AG04449 (cell line): ENCODE data around the gene AK4.
A peak's percentile ranks its signal among the peaks of the same experiment; 100 is the strongest.

Source experiments
- CTCF ChIA-PET: fragments of 350-600 bp; formaldehyde crosslinking; extraction: SDS; loops from one replicate; lab custom pipeline; 2021; ENCODE audit warnings: antibody characterized with exemption; lab: Yijun Ruan, JAX
- POLR2A ChIA-PET: fragments of 400-600, 350-600 bp; formaldehyde crosslinking; extraction: SDS; loops from one replicate; lab custom pipeline; 2020; ENCODE audit warnings: antibody characterized with exemption, inconsistent platforms; lab: Yijun Ruan, JAX
- DNase-seq: peaks from one replicate; pipeline ENCODE4 v3.0.0-alpha.2; 2010; ENCODE audit warnings: low read depth, low spot score
- H3K4me3 ChIP-seq: 2 replicates; pipeline ENCODE4 v1.5.1; 2011; ENCODE audit warnings: low read depth, mild to moderate bottlenecking, control low read depth, low read length
- CTCF ChIP-seq: IDR thresholded peaks from one replicate; pipeline ENCODE4 v1.5.1; 2011; ENCODE audit warnings: mild to moderate bottlenecking, moderate library complexity, low read length, control low read depth, inconsistent platforms; ENCODE audit not compliant: insufficient read depth; ENCODE audit errors: missing control alignments

Gene AK4

GRCh38 chr1:65165269-65165993 is 17.4 kb downstream of the AK4 start:
- H3K4me3 ChIP-seq, result no peak overlapping the region
- no peak for DNase-seq
- CTCF ChIA-PET, result interaction anchor here (0.6 kb wide), 1 partner anchor 522 kb away, joined by 3 read pairs; no protein-coding TSS in a partner anchor
- POLR2A ChIA-PET, result no interaction called here
- no peak for TF ChIP-seq CTCF

- no peak for TF ChIP-seq CTCF
- DNase-seq, result no peak
- POLR2A ChIA-PET, result no interaction called here
- H3K4me3 ChIP-seq, result no peak overlapping the region
- CTCF ChIA-PET, result interaction anchor here (0.7 kb wide), 1 partner anchor 16 kb away, joined by 3 read pairs; no protein-coding TSS in a partner anchor
Measured at GRCh38 chr1:65166572-65167305, 18.7 kb downstream of the AK4 start.

GRCh38 chr1:65167586-65168242 is 19.7 kb downstream of the AK4 start:
- no peak for TF ChIP-seq CTCF
- no peak overlapping the region for H3K4me3 ChIP-seq
- ChIA-PET CTCF (interaction anchor here (0.6 to 0.7 kb wide), 2 partner anchors 14 to 17 kb away, joined by 3 read pairs; no protein-coding TSS in a partner anchor), POLR2A (no interaction called here)
- no peak for DNase-seq

DNA sequence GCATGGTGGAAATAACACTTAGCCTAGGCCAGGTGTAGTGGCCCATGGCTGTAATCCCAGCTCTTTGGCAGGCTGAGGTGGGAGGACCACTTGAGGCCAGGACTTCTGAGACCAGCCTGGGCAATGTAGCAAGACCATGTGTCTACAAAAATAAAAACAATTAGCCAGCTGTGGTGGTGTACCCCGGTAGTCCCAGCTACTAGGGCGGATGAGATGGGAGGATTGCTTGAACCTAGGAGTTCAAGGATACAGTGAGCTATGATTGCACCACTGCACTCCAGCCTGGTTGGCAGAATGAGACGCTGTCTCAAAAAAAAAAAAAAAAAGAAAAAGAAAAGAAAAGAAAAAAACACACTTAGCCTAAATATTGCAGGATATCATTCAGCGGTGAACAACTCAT is 20.9 kb downstream of the AK4 start:
- ChIA-PET CTCF (no interaction called here), POLR2A (no interaction called here)
- no peak for TF ChIP-seq CTCF
- DNase-seq, result no peak
- no peak overlapping the region for H3K4me3 ChIP-seq

DNA sequence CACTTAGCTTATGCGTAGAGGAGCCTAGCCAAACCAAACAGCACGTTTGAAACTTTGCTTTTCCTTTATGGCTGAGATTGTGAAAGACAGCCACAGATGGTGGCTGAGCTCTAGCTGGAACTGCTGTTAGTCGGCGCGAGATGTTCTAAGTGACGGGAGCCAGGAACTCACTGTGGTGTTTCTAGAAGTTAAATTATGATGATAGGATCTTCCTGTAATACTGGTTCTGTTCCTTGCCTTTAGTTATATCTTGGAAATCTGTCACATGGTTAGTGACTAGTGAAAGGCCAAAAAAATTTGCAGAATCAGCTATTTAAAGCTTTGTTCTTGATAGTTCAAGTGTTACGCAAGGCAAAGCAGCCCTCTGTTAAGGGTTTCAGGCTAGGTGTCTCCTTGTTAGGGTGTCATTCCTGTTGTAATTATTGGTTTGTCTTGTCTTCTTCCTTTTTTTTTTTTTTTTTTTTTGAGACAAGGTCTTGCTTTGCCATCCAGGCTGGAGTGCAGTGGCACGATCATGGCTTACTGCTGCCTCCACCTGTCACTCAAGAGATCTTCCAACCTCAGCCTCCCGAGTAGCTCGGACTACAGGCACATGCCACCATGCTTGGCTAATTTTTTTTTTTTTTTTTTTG is 22.6 kb downstream of the AK4 start:
- POLR2A ChIA-PET, result no interaction called here
- no peak overlapping the region for H3K4me3 ChIP-seq
- CTCF ChIA-PET, result interaction anchor here (1.6 kb wide), 1 partner anchor 38 kb away, joined by 3 read pairs; no protein-coding TSS in a partner anchor
- no peak for TF ChIP-seq CTCF
- peak; percentile 14 for DNase-seq
